HEK293 (cell line): Measurements from ENCODE around the gene TC2N.

ENCODE experiments used
- ATF2 ChIP-seq: fragments of 450-650 bp; formaldehyde crosslinking; IDR thresholded peaks from 2 replicates; pipeline ENCODE4 v1.5.1; 2016; ENCODE audit warnings: missing biosample characterization, missing genetic modification characterization, low read depth
- CTCF ChIP-seq: fragments of 450-650 bp; formaldehyde crosslinking; IDR thresholded peaks from 2 replicates; pipeline ENCODE4 v1.5.1; 2016; ENCODE audit warnings: missing biosample characterization, missing genetic modification characterization
- GLIS2 ChIP-seq: fragments of 450-650 bp; formaldehyde crosslinking; IDR thresholded peaks from 2 replicates; pipeline ENCODE4 v1.5.1; 2016; ENCODE audit warnings: missing biosample characterization, missing genetic modification characterization
- PRDM10 ChIP-seq: fragments of 450-650 bp; formaldehyde crosslinking; IDR thresholded peaks from 2 replicates; pipeline ENCODE4 v1.5.1; 2016; ENCODE audit warnings: missing biosample characterization, missing genetic modification characterization
- YY1 ChIP-seq: fragments of 450-650 bp; formaldehyde crosslinking; IDR thresholded peaks from 2 replicates; pipeline ENCODE4 v1.5.1; 2018; ENCODE audit warnings: missing biosample characterization, missing genetic modification characterization
- ZNF133 ChIP-seq: fragments of 450-650 bp; formaldehyde crosslinking; IDR thresholded peaks from 2 replicates; pipeline ENCODE4 v1.5.1; 2016; ENCODE audit warnings: missing biosample characterization, missing genetic modification characterization
- ZNF266 ChIP-seq: fragments of 450-650 bp; formaldehyde crosslinking; IDR thresholded peaks from 2 replicates; pipeline ENCODE4 v1.5.1; 2016; ENCODE audit warnings: missing biosample characterization, missing genetic modification characterization, low read depth
- ZNF274 ChIP-seq, 2 experiments: fragments of 200-500 bp in 1 of 2; fragments of 450-650 bp in 1 of 2; sonication (Bioruptor generic) in 1 of 2; formaldehyde crosslinking in 1 of 2; IDR thresholded peaks; 2 replicates each; pipeline versions ENCODE4 v1.5.1 to v1.6.1; 2014 to 2016; ENCODE audit warnings: borderline replicate concordance in 1 of 2, inconsistent platforms in 1 of 2, low read length in 1 of 2, missing biosample characterization in 1 of 2, missing genetic modification characterization in 1 of 2
- ZNF544 ChIP-seq: fragments of 450-650 bp; formaldehyde crosslinking; IDR thresholded peaks from 2 replicates; pipeline ENCODE4 v1.5.0; 2017; ENCODE audit warnings: missing biosample characterization, missing genetic modification characterization
- ZNF660 ChIP-seq: fragments of 450-650 bp; IDR thresholded peaks from 2 replicates; pipeline ENCODE4 v1.5.1; 2018; ENCODE audit warnings: missing biosample characterization, mild to moderate bottlenecking, missing genetic modification characterization

GRCh38 chr14:91786188-91786587 is 81.1 kb downstream of the TC2N start:
- no peak for TF ChIP-seq ZNF133 (tag by site-specific recombination)
- no peak for TF ChIP-seq CTCF
- no peak for TF ChIP-seq ZNF274 (IDR thresholded peaks at IDR 0.05; ENCODE audit: low read length)
- no peak for TF ChIP-seq ZNF274 (tag by site-specific recombination; IDR thresholded peaks at IDR 0.05; ENCODE audit: borderline replicate concordance)
- TF ChIP-seq YY1: no peak
- no peak for TF ChIP-seq GLIS2 (tag by site-specific recombination)
- TF ChIP-seq ZNF544: no peak
- TF ChIP-seq ATF2 (tag by site-specific recombination): no peak
- no peak for TF ChIP-seq PRDM10 (tag by site-specific recombination)
- no peak for TF ChIP-seq ZNF266 (tag by site-specific recombination)
- no peak for TF ChIP-seq ZNF660 (tag by site-specific recombination)
